Stomach (tissue), 4 donors: ENCODE results near the gene GRAMD1A.

Source experiments
- CTCF ChIP-seq, 7 experiments: fragments of 450-650 bp in 4 of 7; fragments of 200-600 bp in 3 of 7; sonication (generic) in 3 of 7; IDR thresholded peaks; one replicate each; pipeline ENCODE4 v1.5.1; 2016 to 2019; ENCODE audit warnings: antibody characterized with exemption in 7 of 7, control low read depth in 2 of 7, mild to moderate bottlenecking in 1 of 7
- EP300 ChIP-seq: sonication (generic); formaldehyde crosslinking; IDR thresholded peaks from one replicate; pipeline ENCODE4 v1.6.1; 2017; ENCODE audit warnings: antibody characterized with exemption
- POLR2A ChIP-seq, 4 donors: fragments of 450-650 bp; IDR thresholded peaks; one replicate each; pipeline ENCODE4 v1.6.1; 2016; ENCODE audit warnings: antibody characterized with exemption in 4 of 4, control low read depth in 2 of 4, mild to moderate bottlenecking in 1 of 4, moderate library complexity in 1 of 4
- POLR2AphosphoS5 ChIP-seq, 3 donors: sonication (generic); formaldehyde crosslinking; IDR thresholded peaks; one replicate each; pipeline ENCODE4 v1.6.1; 2016; ENCODE audit warnings: antibody characterized with exemption in 3 of 3

DNA sequence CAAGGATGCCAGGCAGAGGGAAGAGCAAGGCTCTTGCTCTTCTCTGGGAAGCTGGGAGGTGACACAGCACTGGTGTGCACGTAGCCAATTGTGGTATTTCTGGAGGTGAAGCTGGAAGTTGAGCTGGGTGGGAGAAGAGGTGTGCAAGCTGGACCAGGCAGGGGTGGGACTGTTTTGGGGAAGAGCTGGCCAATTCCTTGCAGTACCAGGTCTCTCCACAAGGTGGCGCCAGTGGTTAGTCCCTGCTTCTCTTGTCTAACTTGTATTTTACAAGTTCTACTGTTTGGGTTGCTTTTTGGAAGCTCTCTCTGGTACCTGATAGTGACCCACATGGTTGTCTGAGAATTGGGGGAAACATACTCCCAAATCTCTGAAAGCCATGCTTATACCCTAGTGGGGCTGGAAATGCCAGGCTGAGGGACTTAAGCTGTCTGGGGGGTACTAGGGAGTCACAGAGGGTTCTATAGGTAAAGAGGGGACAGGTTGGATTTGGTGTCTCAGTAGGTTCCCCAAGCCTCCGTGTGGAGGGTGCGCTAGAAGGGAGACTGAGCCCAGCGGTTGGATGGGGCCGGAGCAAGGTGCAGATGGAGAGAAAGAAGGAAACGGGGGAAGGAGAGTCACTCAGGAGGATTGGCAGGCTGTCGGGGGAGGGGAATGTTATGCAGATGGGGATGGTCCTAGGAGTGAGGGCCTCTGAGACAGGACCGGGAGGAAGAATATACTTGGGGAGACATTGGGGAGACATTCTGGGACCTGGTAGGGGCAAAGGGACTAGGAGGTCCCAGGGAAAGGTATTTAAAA, 44.4 kb downstream of the GRAMD1A start:
- TF ChIP-seq CTCF (IDR thresholded peaks at IDR 0.05) (peak in 6 of 7 experiments; percentile 51 to 98 (median 95)), POLR2A (IDR thresholded peaks at IDR 0.05) (no peak), EP300 (no peak), POLR2AphosphoS5 (IDR thresholded peaks at IDR 0.05) (no peak)
